ENCODE measurements around the gene CHST12. TPM values are rescaled to one million over a fixed set of nuclear protein-coding genes. Genes with fewer than 3 reads are reported as not detected.

The CHST12 gene
- total and polyA plus RNA-seq, 10 of the 15 experiments (the other 5 are each of a cell fraction or from before 2014, with no cell fraction given), result 0.05 to 14.2 (median 3.3) TPM

DNA sequence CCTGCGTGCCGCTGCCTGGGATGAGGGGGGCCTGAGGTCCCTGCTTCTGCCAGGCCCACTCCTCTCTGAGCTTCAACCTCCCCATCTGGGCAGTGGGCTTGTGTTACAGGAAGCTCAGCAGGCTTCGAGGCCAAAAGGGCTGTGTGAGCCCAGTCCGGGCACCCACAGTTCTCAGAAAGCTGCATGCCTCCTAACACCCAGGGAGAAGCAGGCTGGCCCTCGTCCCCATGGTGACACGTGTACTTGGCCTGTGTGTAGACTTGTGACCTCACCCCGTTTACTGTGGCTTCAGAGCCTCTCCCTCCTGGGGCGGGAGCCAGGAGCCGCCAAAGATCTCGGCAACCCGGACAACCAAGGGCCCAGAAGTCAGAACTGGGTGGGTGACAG, 75.0 kb downstream of the CHST12 start:
- BruUV-seq (replicated peaks), result no TSS peak
- RAD21 ChIA-PET (ENCODE audit: unreplicated experiment), result interaction anchor here (1.0 to 1.4 kb wide), 2 partner anchors 10 to 201 kb away, joined by 3 to 5 read pairs; no protein-coding TSS in a partner anchor
- no peak overlapping the region for H3K9ac ChIP-seq (ENCODE audit: control insufficient read depth, insufficient read depth, low read length)

More for the DNA sequence above, 75.0 kb downstream of the CHST12 start:
- Histone ChIP-seq H4K20me1 (ENCODE audit: control insufficient read depth, insufficient read depth) (no peaks in the 10 kb centered on the region), H3K4me1 (ENCODE audit: control insufficient read depth, insufficient read depth, low read length) (no peaks in the 10 kb centered on the region), H3K36me3 (ENCODE audit: control insufficient read depth in 2 of 2, insufficient read depth in 2 of 2, low read length in 1 of 2) (no peaks in the 10 kb centered on the region), H3K27ac (ENCODE audit: control insufficient read depth, insufficient read depth) (no peak overlapping the region), H3K9me3 (replicated peaks; ENCODE audit: control insufficient read depth, insufficient read depth, low read length) (no peaks in the 10 kb centered on the region; the same call in 1 of the 3 replicates), H3K4me3 (no peak overlapping the region), H2AFZ (ENCODE audit: control insufficient read depth, low read depth, low read length) (no peak overlapping the region), H3K4me2 (ENCODE audit: control insufficient read depth, insufficient read depth) (no peak overlapping the region), H3K27me3 (replicated peaks in 1 of 2; ENCODE audit: control insufficient read depth in 2 of 2, insufficient read depth in 2 of 2, low read length in 1 of 2) (no peaks in the 10 kb centered on the region), H3K79me2 (ENCODE audit: control insufficient read depth, insufficient read depth, low read length) (no peaks in the 10 kb centered on the region)
- ATAC-seq (no peak), DNase-seq (ENCODE audit: low read depth, low spot score) (no peak), FAIRE-seq (no peak)
- WGBS (ENCODE audit: insufficient coverage, insufficient replicate concordance, low lambda C conversion rate, missing lambda C conversion rate), result 47% methylated on average over 11 of the region's 11 CpGs
- ChIA-PET POLR2A (no interaction called here), SMC1A (ENCODE audit: uncharacterized antibody, unreplicated experiment) (interaction anchor here (1.2 kb wide), 1 partner anchor 10 kb away, joined by 3 read pairs; no protein-coding TSS in a partner anchor), CTCF (interaction anchor here (0.8 to 1.4 kb wide), 3 partner anchors 27 to 173 kb away, joined by 3 read pairs; no protein-coding TSS in a partner anchor)
- intact Hi-C loops (cut with micrococcal nuclease; ENCODE audit: unreplicated experiment), result no loop called here
- no peak for TF ChIP-seq GATAD2B (conservative IDR thresholded peaks at IDR 0.05; ENCODE audit: low read depth)
- TF ChIP-seq, protein P1, sequence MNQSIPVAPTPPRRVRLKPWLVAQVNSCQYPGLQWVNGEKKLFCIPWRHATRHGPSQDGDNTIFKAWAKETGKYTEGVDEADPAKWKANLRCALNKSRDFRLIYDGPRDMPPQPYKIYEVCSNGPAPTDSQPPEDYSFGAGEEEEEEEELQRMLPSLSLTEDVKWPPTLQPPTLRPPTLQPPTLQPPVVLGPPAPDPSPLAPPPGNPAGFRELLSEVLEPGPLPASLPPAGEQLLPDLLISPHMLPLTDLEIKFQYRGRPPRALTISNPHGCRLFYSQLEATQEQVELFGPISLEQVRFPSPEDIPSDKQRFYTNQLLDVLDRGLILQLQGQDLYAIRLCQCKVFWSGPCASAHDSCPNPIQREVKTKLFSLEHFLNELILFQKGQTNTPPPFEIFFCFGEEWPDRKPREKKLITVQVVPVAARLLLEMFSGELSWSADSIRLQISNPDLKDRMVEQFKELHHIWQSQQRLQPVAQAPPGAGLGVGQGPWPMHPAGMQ (IDR thresholded peaks at IDR 0.05; ENCODE audit: borderline replicate concordance), result no peak
- no peak for TF ChIP-seq TCF12 (IDR thresholded peaks at IDR 0.05; ENCODE audit: low read depth, low read length)
- TF ChIP-seq GABPA (IDR thresholded peaks at IDR 0.05; ENCODE audit: low read depth), result no peak
- TF ChIP-seq CBX3 (IDR thresholded peaks at IDR 0.05; ENCODE audit: borderline replicate concordance, low read depth), result no peak
- TF ChIP-seq SREBF2 (IDR thresholded peaks at IDR 0.05; ENCODE audit: low read length), result no peak
- TF ChIP-seq, protein P2, sequence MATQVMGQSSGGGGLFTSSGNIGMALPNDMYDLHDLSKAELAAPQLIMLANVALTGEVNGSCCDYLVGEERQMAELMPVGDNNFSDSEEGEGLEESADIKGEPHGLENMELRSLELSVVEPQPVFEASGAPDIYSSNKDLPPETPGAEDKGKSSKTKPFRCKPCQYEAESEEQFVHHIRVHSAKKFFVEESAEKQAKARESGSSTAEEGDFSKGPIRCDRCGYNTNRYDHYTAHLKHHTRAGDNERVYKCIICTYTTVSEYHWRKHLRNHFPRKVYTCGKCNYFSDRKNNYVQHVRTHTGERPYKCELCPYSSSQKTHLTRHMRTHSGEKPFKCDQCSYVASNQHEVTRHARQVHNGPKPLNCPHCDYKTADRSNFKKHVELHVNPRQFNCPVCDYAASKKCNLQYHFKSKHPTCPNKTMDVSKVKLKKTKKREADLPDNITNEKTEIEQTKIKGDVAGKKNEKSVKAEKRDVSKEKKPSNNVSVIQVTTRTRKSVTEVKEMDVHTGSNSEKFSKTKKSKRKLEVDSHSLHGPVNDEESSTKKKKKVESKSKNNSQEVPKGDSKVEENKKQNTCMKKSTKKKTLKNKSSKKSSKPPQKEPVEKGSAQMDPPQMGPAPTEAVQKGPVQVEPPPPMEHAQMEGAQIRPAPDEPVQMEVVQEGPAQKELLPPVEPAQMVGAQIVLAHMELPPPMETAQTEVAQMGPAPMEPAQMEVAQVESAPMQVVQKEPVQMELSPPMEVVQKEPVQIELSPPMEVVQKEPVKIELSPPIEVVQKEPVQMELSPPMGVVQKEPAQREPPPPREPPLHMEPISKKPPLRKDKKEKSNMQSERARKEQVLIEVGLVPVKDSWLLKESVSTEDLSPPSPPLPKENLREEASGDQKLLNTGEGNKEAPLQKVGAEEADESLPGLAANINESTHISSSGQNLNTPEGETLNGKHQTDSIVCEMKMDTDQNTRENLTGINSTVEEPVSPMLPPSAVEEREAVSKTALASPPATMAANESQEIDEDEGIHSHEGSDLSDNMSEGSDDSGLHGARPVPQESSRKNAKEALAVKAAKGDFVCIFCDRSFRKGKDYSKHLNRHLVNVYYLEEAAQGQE (IDR thresholded peaks at IDR 0.05; ENCODE audit: low read depth, low read length), result no peak
- no peak for TF ChIP-seq ZNF622 (IDR thresholded peaks at IDR 0.05)
- no peak for TF ChIP-seq KDM1A (IDR thresholded peaks at IDR 0.05; ENCODE audit: borderline replicate concordance)
- no peak for TF ChIP-seq POLR2AphosphoS2 (IDR thresholded peaks at IDR 0.05; ENCODE audit: low read depth, low read length)
- no peak for TF ChIP-seq ZNF24 (IDR thresholded peaks at IDR 0.05)
- TF ChIP-seq, protein P3, sequence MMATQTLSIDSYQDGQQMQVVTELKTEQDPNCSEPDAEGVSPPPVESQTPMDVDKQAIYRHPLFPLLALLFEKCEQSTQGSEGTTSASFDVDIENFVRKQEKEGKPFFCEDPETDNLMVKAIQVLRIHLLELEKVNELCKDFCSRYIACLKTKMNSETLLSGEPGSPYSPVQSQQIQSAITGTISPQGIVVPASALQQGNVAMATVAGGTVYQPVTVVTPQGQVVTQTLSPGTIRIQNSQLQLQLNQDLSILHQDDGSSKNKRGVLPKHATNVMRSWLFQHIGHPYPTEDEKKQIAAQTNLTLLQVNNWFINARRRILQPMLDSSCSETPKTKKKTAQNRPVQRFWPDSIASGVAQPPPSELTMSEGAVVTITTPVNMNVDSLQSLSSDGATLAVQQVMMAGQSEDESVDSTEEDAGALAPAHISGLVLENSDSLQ (IDR thresholded peaks at IDR 0.05), result no peak
- TF ChIP-seq, protein P4, sequence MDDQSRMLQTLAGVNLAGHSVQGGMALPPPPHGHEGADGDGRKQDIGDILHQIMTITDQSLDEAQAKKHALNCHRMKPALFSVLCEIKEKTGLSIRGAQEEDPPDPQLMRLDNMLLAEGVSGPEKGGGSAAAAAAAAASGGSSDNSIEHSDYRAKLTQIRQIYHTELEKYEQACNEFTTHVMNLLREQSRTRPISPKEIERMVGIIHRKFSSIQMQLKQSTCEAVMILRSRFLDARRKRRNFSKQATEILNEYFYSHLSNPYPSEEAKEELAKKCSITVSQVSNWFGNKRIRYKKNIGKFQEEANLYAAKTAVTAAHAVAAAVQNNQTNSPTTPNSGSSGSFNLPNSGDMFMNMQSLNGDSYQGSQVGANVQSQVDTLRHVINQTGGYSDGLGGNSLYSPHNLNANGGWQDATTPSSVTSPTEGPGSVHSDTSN (IDR thresholded peaks at IDR 0.05; ENCODE audit: insufficient replicate concordance, low read depth, low read length), result no peak
- TF ChIP-seq CREB1 (IDR thresholded peaks at IDR 0.05; ENCODE audit: low read depth), result no peak
- TF ChIP-seq ZNF274 (IDR thresholded peaks at IDR 0.05; ENCODE audit: insufficient read depth, insufficient read length), result no peak
- TF ChIP-seq DPF2 (IDR thresholded peaks at IDR 0.05), result no peak
- no peak for TF ChIP-seq PAX5 (IDR thresholded peaks at IDR 0.05; ENCODE audit: borderline replicate concordance, low read depth, low read length)
- no peak for TF ChIP-seq SP1 (IDR thresholded peaks at IDR 0.05; ENCODE audit: low read depth, low read length)
- no peak for TF ChIP-seq BACH1 (IDR thresholded peaks at IDR 0.05; ENCODE audit: borderline replicate concordance)
- no peak for TF ChIP-seq RBBP5 (conservative IDR thresholded peaks at IDR 0.05)
- in situ Hi-C loops (cut with MboI), result no loop called here

Data from GM12878 (cell line).